TTC549 (cell line): Measurements from ENCODE around the gene PCSK5.
"Not testable (repeated sequence)": the region's sequence is repeated elsewhere in the genome, so short reads cannot be mapped to it uniquely, and the experiment has no call there.

ENCODE experiments used
- FAIRE-seq: peaks from 2 replicates; lab custom pipeline; 2012; peaks lifted over from hg19 to GRCh38; lab: Jason Lieb, UNC

Gene PCSK5

DNA sequence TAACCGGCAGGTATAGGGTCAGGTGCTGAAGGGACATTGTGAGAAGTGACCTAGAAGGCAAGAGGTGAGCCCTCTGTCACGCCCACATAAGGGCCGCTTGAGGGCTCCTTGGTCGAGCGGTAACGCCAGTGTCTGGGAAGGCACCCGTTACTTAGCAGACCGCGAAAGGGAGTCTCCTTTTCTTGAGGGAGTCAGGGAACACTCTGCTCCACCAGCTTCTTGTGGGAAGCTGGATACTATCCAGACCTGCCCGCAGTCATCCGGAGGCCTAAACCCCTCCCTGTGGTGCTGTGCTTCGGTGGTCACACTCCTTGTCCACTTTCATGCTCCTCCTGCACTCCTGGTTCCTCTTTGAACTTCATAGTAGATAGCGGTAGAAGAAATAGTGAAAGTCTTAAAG is 429.0 kb downstream of the PCSK5 start:
- not testable (repeated sequence) for FAIRE-seq

DNA sequence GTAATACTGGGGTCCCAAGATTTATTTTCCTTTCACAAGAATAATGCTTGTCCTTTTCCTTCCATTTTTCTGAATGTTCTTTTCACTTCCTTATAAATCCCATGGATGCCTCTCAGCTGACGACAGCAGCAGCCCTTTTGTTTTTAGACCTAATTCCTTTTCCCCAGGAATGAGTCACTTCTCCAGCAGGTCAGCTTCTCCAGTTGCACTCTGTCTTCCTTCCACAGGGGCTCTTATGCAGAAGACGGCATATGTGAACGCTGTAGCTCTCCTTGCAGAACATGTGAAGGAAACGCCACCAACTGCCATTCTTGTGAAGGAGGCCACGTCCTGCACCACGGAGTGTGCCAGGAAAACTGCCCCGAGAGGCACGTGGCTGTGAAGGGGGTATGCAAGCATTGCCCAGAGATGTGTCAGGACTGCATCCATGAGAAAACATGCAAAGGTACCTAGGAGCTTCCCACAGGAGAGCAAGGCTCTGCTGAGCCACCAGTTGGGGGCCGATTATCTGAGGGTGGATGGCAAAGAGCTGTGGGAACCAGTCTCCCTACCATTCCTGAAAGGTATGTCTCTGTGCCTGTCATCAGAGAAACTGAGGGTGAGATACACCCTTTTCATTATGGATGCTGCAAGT is 430.8 kb downstream of the PCSK5 start:
- FAIRE-seq = no peak

DNA sequence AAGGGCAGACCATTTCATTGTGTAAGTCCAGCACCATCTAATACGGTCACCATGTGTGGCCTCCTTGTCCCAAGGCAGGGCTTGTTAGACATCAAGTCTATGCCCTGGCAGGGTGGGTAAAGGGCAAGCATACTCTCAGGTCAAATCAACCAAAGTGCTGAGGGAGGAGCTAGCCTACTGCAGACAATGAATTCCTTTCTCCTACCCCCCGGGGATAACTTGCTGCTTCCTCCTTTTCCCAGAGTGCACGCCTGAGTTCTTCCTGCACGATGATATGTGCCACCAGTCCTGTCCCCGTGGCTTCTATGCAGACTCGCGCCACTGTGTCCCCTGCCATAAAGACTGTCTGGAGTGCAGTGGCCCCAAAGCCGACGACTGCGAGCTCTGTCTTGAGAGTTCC is 432.3 kb downstream of the PCSK5 start:
- no peak for FAIRE-seq

DNA sequence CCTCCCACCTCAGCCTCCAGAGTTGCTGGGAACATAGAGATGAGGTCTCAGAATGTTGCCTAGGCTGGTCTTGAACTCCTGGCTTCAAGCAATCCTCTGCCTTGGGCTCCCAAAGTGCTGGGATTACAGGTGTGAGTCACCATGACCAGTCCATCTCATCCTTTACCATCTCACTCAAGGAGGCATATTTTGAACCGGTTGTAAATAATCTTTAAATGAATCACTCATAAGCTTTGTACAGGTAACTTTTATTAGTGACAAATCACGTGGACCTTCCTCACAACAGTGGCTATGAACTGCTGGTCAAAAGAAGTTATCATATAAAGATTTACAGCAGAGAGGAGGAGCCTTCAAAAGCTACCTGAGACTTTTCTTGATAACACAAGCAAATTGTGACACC is 433.0 kb downstream of the PCSK5 start:
- FAIRE-seq = no peak

DNA sequence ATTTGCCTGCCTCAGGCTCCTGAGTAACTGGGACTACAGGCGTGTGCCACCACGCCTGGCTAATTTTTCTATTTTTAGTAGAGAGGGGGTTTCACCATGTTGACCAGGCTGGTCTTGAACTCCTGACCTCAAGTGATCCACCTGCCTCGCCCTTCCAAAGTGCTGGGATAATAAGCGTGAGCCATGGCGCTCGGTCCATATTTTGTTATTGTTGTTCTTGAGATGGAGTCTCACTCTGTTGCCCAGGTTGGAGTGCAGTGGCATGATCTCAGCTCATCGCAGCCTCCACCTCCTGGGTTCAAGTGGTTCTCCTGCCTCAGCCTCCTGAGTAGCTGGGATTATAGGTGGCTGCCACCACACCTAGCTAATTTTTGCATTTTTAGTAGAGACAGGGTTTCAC is 433.6 kb downstream of the PCSK5 start:
- FAIRE-seq = not testable (repeated sequence)

DNA sequence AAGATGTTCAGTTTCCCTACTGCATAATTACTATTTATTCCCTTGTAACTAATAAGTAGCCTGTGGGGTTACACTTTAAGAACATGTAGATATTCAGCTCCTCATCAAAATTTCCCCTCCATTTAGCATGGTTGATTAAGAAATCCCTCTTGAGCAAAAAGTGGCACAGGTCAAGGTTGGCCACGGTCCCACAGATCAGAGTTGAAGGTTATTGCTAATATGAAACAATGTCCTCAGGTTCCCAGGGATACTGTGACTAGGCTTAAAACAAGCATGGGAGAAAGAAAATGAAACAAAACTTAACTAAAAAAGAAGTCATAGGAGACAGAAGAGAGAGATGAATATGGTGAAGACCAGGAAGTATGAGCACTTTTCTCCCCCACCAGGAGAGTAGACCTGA is 439.6 kb downstream of the PCSK5 start:
- FAIRE-seq = no peak

DNA sequence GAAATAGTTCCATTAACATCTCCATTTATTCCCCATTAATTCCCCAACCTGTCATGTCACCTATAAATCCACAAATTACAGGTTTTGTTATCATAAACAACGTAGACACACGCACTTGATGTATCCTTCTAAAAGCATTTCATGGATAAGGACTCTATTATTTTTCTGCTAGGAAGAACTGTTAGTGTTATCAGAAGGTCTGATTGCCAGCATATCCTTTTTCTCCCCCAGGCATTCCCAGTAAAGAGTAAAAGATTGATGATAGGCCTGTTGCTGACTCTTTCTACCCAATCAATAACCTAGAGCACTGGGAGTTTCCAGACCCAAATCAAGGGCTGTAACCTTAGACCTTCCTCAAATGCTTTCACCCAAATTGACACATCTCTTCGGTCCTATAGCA is 442.9 kb downstream of the PCSK5 start:
- FAIRE-seq = no peak

DNA sequence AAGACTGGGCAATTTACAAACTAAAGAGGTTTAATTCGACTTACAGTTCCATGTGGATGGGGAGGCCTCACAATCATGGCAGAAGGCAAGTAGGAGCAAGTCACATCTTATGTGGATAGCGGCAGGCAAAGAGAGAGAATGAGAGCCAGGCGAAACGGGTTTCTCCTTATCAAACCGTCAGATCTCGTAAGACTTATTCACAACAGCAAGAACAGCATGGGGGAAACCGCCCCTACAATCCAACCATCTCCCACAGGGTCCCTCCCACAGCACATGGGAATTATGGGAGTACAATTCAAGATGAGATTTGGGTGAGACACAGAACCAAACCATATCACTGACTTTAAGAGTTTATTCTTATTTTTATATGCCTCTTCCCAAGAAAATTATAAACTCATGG is 443.5 kb downstream of the PCSK5 start:
- FAIRE-seq = no peak

DNA sequence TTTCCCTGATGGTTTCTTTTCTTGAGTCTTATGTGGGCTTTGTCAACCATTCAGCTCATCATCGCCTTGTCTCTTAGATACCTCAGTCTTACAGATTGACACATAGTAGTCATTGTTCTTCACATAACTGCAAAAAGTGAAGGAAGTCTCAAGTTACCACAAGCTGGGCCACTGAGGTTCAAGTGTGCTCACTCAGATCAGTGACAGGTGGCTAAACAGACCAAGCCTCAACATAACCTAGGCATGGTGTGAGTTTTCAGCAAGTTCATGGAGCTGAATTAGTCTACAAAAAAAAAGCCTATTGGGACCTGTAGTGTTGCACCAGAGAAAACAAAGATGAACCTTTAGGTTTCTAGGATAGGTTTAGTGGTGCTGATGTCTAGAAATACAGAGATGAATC is 445.6 kb downstream of the PCSK5 start:
- no peak for FAIRE-seq

DNA sequence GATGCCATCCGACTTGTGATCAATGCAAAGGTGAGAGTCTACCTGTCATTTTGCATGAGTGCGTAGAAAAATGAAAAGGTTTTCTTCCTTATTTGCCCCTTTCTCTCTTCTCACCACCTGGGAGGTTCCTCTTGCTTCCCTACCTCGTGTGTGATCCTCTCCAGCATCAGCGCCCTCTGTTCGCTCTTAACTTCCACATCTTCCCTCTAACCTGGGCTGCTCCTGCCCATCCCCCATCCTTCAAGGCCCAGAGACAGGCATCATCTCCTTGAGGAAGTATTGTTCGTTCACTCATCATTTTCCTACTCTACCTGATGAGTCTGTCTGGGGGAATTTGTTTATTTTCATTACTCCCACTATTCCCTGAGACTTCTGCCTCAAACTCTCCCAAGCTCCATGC is 447.9 kb downstream of the PCSK5 start:
- FAIRE-seq = no peak

DNA sequence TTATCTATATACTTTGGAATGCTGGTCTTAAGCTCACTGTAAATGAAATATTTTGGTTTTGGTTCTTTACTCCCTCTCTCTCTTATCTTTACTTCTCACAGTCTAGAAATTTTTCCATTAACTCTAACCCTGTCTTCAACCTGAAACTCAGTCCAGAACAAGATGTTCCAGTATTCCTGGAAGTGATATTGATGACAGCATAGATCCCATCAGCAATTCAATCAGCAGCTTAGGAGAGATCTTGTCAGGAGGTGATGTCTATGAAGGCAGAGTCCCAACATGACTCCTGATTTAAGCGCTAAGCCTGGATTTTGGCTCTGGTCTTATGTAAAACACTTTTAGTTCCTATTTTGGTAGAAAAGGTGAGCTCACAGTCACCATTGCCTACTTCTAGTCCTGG is 451.1 kb downstream of the PCSK5 start:
- no peak for FAIRE-seq

DNA sequence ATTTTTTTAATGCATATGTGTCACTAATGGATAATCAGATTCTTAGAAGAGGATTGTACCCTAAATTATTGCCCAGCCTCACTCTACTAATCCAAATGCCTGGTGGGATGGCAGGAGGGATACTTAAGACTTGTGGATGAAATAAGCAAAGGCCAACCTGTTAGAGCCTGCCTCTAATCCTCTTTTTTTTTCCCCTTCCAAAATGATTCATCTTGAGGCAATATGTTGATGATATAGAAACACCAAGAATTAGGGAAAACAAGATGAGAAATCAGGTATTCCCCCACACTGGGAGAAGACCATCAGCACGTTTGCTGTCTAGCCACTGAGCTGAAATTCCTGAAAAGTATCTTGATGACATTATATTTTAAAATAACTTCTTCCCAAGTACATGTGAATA is 451.7 kb downstream of the PCSK5 start:
- no peak for FAIRE-seq

DNA sequence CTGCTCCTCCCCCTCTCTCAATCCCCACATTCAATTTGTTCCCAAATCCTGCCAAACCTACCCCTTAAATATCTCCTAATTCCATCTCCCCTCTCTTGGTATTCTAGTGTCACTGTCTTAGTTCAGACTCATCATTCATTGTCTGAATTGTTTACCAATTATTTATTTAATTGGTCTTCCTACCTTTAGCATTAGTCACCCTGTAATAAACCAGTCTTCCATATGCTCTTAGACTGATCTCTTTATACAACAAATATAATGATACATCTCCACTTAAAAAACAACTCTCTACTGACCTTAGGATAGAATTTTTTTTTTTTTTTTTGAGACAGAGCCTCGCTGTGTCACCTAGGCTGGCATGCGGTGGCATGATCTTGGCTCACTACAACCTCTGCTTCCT is 452.4 kb downstream of the PCSK5 start:
- no peak for FAIRE-seq

DNA sequence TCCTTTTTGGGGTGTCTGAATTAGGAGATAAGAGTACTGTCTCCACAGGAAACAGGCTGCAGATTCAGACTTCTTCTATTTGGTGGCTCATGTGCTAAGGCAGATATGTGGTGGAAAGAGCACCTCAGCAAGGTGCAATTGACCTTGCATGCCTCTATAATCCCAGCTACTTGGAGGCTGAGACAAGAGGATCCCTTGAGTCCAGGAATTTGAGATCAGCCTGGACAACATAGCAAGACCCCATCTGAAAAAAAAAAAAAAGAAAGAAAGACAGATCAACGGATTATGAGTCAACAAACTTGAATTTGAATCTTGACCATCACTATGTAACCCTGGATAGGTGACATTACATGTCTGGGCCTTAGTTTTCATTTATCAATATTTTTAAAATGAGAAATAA is 459.4 kb downstream of the PCSK5 start:
- FAIRE-seq = no peak

DNA sequence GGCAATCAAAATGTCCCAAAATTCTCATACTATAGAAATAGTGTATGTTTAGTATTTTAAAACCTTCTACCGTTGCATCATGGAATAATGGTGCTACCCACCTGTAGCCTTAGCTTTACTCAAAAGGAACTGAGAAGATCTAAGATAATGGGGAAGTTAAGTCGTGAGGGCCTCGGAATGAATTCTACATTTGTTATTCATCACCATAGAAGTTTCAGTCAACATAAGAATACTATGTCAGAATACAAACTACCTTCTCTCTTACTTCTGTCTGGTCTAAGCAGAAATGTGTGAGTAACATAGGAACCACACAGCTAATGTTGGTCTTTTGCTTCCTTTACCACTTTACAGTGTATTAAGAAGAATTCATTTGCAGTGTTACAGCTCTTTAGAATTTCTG is 460.5 kb downstream of the PCSK5 start:
- no peak for FAIRE-seq

DNA sequence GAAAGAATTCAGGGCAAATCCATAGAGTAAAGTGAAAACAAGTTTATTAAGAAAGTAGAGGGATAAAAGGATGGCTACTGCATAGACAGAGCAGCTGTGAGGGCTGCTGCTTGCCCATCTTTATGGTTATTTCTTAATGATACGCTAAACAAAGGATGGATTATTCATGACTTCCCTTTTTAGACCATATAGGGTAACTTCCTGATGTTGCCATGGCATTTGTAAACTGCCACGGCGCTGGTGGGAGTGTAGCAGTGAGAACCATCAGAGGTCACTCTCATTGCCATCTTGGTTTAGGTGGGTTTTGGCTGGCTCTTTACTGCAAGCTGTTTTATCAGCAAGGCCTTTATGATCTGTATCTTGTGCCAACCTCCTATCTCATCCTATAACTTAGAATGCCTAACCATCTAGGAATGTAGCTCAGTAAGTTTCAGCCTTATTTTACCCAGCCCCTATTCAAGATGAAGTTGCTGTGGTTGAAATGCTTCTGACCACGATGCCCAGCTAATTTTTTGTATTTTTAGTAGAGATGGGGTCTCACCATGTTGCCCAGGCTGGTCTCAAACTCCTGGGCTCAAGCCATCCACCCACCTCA is 461.6 kb downstream of the PCSK5 start:
- FAIRE-seq = no peak

DNA sequence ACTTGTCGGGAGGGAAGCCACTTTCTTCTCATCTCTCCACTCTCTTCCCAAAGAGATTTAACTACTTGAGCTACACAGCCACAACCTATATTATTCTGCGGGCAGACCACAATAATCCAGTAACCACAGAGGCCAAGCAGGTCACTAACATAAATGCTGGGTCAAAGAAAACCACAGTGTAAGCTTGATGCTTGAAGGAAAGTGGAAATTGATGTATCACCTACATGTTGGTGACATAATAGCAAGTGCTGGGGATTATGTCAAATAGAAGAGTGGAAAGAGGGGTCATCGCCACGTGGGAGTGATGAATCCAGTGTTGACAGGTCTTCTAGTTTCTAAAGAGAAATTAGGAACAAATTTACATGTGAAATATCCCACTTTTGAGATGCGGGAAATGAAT is 462.8 kb downstream of the PCSK5 start:
- no peak for FAIRE-seq

DNA sequence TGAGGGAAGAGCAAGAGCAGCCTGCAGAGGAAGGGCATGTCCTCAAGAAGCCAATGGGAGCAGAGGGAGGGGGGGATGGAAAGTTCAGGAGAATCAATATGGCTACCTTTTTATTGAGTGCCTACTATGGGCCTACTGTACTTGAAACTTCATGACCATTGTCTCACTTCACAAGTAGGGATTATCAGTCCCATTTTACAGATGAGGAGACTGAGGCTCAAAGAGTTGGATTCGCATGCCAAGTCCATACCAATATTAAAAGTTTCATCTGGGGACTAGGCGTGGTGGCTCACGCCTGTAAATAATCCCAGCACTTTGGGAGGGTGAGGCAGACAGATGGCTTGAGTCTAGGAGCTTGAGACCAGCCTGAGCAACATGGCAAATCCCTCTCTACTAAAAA is 463.7 kb downstream of the PCSK5 start:
- FAIRE-seq = no peak

DNA sequence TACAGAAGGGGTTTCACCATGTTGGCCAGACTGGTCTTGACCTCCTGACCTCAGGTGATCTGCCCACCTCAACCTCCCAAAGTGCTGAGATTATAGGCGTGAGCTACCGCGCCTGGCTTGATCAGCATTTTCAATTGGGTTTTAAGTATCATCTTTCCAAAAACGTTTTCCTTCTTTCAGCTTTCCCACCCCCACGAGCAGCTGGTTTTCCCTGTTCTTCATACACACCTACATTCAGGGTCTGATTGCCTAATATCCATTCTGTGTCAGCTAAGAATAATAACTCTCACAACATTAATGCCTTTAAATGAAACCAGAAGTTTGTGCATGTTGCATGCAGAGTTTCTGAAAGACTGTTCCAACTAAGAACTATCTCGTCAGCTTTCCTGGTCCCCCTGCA is 465.4 kb downstream of the PCSK5 start:
- FAIRE-seq = no peak

DNA sequence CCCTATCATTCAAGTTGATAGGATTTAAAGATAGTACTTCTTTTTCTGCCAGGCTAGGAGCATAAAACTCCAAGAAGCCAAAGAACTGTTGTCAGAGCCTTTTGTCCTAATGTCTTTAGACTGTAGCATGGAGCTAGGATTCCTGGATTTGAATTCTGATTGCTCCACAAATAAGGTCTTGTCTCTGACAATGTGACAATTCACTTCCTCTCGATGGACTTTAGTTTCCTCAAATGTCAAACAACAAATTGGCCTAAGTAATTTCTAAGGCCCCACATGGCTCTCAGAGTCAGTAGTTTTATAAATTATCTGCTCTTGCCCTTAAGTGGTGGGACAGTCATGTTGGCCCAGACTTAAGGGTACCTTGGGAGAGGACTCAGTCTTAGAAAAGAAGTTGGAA is 467.1 kb downstream of the PCSK5 start:
- FAIRE-seq = no peak

DNA sequence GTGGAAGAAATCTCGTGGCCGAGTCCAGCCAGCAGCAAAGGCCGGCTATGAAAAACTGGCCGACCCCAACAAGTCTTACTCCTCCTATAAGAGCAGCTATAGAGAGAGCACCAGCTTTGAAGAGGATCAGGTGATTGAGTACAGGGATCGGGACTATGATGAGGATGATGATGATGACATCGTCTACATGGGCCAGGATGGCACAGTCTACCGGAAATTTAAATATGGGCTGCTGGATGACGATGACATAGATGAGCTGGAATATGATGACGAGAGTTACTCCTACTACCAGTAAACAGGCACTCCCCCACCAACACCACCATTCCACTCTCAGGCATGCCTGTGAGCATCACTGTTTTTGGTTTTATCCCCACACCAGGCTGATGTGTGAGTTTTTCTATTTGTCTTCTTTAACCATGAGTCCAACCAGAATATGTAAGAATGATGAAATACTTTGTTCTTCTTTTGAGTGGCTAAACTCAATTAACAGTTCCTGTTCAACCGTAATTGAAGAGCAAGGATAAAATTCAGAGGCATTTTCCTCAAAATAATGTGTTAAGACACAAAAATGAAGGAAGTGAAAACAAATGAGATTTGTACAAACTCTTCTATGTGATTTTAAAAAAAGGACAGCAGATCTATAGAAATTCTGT is 468.3 kb downstream of the PCSK5 start:
- FAIRE-seq = no peak

DNA sequence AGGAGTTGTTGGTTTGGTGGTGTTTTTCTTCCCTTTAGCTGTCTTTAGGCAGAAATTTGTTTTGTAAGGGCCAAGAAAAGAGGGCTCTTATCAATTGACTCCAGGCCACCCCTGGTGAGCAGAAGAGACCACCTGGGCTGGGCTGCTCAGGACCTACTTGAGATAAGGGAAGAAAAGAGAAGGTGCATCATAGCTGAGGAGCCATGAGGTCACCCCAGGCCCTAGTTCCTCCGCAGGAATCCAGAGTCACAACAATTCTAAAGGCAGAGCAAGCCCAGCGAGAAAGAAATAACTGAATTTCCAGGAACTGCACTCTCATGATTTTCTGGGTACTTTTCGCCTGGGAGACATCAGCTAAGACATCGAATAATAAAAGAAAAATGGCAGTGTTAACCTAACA is 468.9 kb downstream of the PCSK5 start:
- FAIRE-seq = no peak

DNA sequence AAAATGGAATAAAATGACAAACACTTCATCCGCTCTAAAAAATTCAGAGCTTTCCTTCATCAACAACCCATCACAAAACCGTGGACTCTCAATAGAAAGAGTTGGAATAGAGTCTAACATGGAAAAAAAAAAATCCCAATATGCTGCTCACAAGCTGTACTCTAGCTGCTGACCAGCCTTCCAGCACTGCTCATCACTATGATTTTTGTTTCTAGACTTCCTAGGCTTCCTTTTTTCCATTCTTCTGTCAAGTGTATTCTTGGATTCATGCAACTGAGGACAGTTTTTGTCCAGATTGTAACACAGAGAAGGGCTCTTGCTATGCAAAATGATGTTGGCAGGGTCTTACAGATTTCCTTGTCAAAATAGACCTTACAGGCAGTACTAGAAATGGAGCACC is 469.3 kb downstream of the PCSK5 start:
- FAIRE-seq = no peak

DNA sequence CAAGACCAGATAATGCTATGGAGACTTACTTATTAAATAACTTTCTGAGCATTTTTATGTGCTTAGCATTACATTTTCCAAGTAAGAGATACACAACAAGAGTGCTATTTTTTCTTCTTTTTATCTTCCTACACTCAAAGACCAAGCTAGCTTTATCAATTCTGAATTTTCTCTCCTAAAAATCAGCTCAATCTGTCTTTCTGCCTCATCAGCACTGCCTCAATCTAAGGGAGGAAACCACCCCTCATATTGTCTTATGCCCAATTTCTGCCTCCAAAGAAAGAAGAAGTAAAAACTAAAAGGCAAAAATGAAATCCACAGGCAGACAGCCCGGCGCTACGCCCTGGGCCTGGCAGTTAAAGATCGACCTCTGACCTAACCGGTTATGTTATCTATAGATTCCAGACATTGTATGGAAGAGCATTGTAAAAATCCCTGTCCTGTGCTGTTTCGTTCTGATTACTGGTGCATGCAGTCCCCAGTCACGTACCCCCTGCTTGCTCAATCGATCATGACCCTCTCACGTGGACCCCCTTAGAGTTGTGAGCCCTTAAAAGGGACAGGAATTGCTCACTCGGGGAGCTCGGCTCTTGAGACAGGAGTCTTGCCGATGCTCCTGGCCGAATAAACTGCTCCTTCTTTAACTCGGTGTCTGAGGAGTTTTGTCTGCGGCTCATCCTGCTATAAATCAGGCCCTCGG is 472.0 kb downstream of the PCSK5 start:
- FAIRE-seq = not testable (repeated sequence)
